ENCODE data around the gene SPACA9. TPM values are rescaled to one million over a fixed set of nuclear protein-coding genes. Genes with fewer than 3 reads are reported as not detected.

The SPACA9 gene
- total RNA-seq, 2 experiments from 2014 or later: 1.6 to 2.6 TPM

Other genes with a start within 250 kb of the SPACA9 start
- gene DDX31, start 208.9 kb upstream of the SPACA9 start, total RNA-seq: 10 to 100 TPM; 14.6 to 19.6 TPM
- 10 to 100 TPM; 11.8 to 16.0 TPM for gene GTF3C4, start 208.4 kb upstream of the SPACA9 start, total RNA-seq
- gene AK8, start 614 bp upstream of the SPACA9 start, total RNA-seq: under 1 TPM in 1 of 2 experiments, not detected in 1; 0.63 TPM
- 10 to 100 TPM; 29.8 to 30.3 TPM for gene TSC1, start 65.7 kb downstream of the SPACA9 start, total RNA-seq
- not detected for gene GFI1B, start 99.8 kb downstream of the SPACA9 start, total RNA-seq
- gene GTF3C5, start 152.1 kb downstream of the SPACA9 start, total RNA-seq: 10 to 100 TPM; 83.8 to 89.0 TPM
- gene CEL, start 183.1 kb downstream of the SPACA9 start, total RNA-seq: 1 to 10 TPM; 1.7 to 1.9 TPM
- gene RALGDS, start 242.3 kb downstream of the SPACA9 start, total RNA-seq: 100 to 1,000 TPM; 103 to 114 TPM

All from activated CD8-positive, alpha-beta memory T cell treated with anti-CD3 and anti-CD28 coated beads, Interleukin-2, amount 10 ng/mL, durations not matched to agents 7 days and 5 days (primary cell).